HG03439 (cell line): ENCODE data around the gene DGCR6L.
"Not testable (repeated sequence)": the region's sequence is repeated elsewhere in the genome, so short reads cannot be mapped to it uniquely, and the experiment has no call there.

Source experiments
- ATAC-seq: cut with Tn5 transposase; IDR thresholded peaks from one replicate; pipeline ENCODE4 v1.9.1; 2021; ENCODE audit warnings: mild to moderate bottlenecking, moderate library complexity; ENCODE audit not compliant: unreplicated experiment

The DGCR6L gene

DNA sequence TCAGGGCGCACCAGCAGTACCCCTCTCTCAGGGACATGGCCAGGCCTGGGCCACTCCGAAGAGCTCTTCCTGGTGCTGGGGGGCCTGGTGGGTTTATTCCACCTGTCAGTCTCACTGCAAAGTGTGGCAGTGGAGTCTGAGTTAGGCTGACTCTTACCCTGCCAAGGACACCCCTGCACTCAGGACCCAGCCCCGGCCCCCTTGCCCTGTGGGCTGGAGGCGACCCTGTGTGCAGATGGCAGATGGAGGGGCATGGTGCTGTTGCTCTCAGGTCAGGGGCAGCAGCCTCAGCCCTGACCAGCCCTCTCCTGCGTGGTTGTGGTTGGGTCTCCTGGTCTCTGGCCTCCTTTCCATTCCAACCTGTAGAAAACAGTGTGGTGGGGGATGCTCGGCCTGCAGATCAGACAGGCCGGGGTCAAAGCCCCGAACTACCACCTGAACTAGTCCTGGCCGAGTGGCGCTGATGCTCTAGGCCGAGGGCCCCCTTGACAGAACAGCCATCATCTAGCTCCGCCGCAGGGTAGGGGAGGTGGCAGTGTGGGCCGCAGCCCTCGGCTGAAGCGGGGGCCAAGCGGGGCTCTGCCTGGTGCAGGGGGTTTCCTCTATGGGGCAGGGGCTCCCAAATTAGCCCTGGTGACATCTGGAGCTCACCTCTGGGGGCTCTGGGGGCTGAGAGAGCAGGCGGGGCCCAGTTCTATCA lies 41.8 kb downstream of the DGCR6L start:
- not testable (repeated sequence) for ATAC-seq

DNA sequence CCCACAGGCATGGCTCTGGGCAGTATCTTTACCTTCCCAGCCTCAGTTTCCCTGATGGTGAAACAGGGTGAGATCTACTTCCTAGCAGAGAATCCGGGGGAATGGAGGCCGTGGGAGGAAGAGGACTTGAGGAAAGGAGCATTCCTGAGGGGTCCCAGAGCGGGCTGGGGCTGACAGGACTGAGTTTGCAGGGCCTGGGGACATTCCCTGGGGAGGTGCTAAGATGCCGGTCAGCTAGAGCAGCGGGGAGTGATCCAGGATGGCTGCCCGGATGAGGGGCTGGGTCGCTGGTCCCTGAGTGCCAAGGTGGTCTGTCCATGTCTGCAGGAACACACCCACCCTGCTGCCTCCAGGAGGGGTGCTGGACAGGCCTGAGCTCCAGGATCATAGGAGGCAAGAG lies 43.4 kb downstream of the DGCR6L start:
- ATAC-seq, result no peak

DNA sequence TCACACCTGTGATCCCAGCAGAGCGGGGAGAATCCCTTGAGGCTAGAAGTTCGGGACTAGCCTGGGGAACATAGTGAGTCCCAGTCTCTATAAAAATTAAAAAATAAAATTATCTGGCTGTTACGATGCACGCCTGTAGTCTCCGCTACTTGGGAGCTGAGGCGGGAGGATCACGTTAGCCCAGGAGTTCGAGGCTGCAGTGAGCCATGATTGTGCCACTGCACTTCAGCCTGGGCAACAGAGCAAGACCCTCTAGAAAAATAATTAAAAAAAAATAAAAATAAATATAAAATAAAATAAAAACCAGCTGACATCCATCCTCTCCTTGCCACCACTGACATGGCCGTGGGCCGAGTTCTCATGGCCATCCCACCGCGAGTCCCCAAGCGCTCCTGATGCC lies 44.0 kb downstream of the DGCR6L start:
- no peak for ATAC-seq

DNA sequence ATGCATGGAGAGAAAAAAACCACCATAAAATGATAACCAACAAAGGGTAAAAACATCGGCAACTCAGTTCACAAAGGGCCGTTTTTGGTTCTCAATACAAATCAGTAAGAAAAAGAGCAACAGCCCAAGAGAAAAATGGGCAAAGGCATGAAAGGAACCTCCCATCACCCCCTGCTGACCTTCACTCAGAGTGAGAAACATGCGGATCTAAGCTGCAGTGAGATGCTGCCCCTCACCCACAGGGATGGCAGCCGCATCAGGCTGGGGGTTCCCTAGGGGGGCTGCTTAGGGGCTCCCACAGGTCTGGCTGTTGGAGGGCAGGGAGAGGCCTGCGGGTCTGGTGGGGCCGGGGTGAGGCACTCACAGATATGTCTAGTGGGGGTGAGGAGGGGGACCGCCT lies 44.5 kb downstream of the DGCR6L start:
- ATAC-seq, result not testable (repeated sequence)

DNA sequence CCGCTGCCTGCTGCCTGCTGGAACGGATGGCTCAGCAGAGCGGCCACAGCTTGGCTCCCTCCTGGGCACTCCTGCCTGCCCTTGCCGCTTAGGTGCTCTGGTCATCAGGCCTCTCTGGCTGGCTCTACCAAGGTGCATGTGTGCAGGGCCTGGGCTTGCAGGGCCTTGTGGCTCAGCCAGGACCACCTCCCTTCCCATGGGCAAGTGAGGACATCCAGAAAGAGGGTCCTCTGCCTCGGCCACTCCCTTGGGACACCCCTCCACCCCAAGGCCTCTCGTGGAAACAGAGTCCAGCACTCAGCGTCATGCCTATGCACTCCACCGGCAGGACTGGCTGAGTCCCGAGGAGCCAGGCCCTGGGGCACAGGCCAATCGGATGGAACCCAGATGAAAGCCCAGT lies 45.5 kb downstream of the DGCR6L start:
- ATAC-seq, result not testable (repeated sequence)

DNA sequence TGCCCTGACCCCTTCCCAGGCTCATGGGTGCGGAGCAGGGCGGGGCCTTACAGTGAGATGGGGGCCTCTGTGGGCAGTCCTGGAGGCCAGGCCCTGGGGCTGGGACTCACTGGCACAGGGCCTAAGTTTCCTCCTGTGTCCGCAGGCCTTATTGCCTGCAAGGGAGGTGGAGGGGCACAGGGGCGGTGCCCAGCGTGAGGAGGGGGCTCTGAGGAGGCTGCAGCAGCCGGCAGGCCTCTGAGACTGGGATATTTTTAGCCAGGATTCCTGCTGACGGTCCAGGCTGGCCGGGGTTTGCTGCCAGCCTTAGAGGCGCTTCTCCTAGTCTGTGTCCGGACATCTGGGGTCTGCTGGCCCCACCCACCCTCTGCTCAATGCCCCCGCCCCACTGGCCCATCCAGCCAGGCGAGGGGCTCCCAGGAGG lies 46.1 kb downstream of the DGCR6L start:
- ATAC-seq, result no peak

DNA sequence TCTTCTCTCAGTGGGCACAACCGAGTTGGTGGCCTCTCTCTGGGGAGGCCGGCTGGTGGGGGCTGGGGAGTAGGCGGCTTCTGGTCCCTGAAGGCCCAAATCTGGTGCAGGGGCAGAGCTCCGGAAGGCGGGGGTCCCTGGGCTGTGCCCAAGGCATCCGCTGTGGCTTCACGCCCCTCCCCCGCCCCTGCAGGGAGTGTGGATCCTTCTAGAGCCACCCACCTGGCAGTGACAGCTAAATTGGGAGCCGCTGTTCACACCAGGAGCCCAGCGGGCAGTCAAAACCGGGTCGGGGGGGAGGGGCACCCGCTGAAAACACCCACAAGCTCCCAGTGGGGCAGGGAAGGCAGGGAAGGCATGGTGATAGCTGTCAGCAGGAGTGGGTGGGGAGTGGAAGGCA lies 47.2 kb downstream of the DGCR6L start:
- ATAC-seq, result no peak

DNA sequence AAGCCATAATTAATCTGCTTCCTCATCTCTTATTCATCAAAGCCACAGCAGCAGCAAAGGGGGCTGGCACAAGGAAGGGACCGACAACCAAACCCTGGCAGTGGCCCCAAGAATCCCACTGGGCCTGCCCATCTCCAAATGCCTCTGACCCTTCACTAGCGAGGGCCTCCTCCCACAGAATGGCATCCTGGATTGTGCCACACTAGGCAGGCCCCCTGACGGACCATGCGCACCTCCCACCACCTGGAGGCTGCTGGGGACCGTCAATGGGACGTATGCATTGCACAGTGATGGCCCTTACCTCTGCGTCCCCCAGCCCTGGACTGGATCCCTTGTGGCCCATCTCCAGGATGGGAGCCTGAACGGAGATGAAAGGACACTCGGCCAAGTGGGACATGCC lies 47.7 kb downstream of the DGCR6L start:
- ATAC-seq, result no peak

DNA sequence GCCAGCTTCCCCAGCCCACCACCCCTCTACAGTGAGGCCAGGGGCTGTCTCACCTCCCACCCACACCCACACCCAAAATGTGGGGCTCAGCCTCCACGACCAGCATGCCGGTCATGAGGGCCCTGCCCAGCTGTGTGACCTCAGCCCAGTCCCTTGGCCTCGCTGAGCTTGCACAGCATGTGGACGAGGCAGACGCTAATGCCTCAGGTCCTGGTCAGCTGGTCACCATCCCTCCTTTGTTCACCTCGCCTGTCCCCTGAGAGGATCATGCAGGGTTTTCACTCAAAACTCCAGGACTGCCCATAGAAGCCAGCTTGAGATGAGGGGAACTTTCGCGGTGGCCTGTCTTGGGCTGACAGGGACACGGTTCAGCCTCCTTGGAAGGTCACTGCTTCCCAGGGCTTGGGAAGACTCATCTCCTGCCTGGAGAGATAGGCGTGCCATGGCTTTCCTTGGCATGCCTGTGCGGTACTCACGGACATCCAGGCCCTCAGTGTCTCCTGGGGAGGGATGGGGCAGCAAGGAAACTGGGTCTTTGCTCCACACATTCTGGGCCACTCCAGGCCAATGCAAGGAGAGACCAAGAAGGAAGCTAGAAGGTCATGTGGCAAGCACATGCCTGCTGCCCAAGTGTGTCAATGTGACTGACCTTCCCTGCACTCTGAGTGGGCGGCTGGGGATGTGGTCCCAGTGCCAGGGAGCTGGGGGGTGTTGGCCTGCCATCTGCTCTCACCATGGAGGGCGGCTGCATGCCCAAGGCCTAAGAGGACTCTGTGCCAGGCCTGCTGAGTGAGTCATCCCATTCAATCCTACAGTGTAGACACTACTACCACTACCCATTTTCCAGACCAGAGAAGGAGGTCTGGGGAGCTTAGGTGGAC lies 48.5 kb downstream of the DGCR6L start:
- no peak for ATAC-seq

DNA sequence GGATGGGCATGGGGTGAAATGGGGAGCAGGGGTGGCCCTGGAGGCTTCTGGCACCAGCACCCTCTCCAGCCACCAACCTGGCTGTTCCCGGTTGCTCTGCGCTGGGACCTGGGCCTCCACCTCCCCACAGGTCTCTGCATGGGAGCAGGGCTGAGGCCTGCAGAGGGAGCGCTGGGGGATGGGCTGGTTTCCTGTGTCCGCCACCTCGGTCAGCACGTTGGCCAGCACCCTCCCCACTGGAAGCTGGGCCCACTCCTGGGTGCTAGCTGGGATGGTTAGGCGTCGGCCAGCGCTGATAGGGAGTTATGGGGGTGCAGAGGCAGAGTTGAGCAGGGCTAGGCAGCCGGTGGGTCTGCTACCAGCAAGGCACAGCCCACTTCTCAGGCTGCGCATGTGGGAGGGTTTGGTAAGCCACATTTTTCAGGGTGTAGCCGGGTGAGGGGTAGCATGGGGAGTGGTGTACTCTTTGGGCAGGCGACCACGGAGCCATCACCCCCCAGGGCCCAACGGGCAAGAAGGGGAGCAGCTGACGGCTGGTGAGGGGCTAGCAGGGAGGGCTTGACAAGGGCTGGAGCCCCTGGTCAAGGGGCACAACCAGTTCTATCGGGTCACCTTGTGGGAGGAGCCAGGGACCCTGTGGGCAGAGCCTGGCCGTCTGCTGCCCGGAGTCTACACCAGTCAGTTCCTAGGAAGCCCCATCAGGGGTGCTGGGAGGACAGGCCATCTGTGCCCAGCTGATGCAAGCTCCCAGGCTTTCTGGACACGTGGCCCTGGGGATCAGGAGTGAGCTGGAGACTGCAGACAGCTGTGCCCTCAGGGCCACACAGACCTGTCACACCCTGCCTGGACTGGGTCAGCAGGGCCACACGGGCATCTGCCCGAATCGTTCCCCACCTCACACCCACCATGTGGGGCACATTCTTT lies 49.4 kb downstream of the DGCR6L start:
- ATAC-seq, result not testable (repeated sequence)

DNA sequence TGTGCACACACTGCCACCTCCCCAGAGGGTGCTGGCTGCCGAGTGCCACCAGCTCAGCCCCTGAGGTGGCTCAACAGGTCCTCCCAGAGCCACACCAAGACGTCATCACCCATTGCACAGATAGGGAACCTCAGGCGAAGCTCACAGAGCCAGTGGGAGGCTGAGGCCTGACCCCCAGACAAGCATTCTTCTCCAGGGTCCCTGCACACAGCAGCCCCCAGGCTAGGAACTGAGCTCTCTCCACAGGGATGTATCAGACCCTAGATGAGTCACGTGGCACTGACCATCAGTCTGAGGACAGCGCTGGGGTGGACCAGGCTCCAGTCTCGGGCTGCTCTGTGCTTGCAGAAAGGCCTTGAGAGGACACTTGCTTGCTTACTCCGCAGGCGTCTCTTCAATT lies 50.2 kb downstream of the DGCR6L start:
- not testable (repeated sequence) for ATAC-seq

DNA sequence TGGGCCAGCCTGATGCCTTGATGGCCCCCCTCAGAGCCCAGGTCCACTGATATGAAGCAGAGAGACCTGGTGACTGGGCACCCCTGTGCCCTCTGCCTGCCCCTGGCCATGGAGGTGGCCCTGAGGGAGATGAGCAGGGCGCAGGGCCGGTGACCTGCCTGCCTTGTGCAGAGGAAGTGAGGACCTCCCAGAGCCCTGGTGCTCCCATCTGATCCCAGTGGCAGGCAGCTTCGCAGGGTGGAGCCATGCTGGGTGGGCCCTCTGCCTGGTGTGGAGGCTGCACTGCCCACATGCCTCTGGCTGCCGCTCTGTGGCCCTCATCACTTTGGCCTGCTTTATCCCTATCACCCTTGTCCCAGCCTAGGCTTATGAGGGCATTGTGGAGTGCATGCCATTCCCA lies 50.7 kb downstream of the DGCR6L start:
- not testable (repeated sequence) for ATAC-seq

DNA sequence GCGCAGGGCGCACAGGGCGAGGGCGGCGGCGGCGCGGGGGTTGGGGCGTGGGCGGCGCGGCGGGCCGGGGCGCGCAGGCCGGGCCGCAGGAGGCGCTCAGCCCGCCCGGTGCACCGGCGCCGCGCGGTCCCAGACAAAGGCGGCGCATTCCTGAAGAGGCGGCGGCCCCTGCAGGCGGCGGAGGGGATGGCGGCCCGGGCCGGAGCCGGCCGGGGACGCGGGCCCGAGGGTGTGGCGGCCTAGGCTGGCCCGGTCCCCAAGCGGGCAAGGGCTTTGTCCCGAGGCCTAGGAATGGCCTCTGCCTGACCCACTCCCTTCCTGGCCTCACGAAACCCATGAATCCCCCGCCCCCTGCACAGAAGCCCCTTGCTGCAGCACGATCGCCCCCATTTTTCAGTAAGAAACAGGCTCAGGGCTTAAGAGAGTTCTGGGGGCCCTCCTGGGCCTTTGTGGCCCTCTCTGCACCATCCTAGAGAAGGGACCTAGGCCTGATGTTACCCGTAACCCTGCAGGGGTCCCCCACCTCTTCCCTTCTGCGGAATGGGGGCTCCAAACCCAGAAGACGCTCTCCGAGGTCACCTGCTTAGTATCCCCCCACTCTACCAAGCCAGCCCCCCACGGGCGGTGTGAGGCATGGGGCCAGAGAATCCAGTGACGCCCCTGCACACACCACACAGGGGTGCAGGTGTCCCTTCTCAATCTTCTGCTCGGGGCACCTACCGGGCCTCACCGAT lies 51.4 kb downstream of the DGCR6L start, which contains the start of gene RTN4R:
RTN4R (minus strand) TSS at position 40 of the 734 bp plus-strand sequence. CDS start 226 bp downstream, outside the sequence.
- peak; percentile 46 for ATAC-seq

DNA sequence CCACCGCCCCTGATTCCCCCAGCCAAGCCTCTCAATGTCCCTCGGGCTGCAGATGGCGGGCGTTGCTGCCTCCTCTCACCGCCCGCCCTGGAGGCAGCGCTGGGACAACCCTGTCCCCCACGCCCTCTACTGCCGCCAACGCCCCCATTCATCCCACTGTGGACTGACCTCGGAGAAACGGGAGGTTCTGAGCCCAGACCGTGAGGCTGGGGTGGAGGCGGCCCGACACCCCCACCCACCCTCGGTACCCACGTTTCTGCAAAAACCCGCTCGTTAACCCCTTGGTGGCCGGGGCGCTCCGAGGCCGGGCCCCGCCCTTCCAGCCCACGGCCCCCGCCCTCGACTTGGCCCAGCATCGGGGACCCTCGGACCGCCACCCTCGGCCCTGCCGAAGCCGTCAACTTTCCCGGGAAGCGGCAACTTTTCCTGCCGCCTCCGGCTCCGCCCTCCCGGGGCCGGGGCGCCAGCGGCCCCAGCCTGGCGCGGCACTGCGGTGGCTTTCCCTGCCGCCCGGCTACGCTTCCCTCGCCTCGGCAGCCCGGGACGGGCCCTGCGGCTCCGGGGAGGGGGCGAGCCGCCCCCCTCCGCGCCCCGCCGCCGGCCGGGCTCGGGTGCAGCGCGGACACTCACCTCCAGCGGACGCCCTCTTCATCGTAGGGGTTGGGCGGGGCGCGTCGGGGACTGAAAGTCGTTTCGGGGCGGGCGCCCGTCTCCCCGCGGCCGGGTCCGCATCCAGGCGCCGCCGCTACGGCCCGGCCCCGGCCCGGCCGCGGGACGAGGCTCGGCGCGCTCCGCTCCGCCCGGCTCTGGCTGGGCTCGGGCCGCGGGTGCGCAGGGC lies 52.2 kb downstream of the DGCR6L start:
- no peak for ATAC-seq

DNA sequence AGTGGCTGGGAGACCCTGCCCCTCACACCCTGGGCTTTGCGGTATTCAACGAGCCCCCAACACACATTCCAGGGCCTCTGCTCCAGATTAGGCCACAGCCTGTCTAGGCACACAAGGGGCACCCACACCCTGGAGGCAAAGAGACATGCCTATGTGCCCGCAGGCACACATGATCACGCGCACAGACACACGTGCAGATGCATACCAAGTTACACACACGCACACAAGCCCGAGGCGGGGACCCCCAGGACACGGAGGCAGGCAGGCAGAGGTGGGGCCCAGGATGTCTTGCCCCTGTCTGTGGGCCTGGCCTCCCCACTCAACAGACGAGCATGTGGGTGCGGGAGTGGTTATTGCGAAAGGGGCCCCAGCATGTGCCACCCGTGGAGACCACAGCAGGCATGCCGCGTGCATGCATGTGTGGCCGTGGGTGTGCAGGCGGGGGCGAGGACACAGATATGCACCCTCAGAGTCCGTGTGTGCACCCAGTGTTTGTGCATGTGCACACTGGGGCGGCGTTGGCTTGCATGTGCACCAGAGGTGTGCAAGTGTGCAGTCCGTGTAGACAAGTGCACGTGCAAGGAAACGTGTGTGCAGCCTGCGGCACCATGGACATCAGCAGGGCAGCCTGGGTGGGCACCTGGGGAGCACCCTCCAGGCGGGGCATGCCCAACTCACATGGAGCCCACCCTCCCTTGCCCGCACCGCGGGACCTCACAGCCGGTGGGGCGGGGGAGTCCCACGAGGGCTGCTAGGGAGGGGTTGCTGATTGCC lies 53.0 kb downstream of the DGCR6L start:
- not testable (repeated sequence) for ATAC-seq

DNA sequence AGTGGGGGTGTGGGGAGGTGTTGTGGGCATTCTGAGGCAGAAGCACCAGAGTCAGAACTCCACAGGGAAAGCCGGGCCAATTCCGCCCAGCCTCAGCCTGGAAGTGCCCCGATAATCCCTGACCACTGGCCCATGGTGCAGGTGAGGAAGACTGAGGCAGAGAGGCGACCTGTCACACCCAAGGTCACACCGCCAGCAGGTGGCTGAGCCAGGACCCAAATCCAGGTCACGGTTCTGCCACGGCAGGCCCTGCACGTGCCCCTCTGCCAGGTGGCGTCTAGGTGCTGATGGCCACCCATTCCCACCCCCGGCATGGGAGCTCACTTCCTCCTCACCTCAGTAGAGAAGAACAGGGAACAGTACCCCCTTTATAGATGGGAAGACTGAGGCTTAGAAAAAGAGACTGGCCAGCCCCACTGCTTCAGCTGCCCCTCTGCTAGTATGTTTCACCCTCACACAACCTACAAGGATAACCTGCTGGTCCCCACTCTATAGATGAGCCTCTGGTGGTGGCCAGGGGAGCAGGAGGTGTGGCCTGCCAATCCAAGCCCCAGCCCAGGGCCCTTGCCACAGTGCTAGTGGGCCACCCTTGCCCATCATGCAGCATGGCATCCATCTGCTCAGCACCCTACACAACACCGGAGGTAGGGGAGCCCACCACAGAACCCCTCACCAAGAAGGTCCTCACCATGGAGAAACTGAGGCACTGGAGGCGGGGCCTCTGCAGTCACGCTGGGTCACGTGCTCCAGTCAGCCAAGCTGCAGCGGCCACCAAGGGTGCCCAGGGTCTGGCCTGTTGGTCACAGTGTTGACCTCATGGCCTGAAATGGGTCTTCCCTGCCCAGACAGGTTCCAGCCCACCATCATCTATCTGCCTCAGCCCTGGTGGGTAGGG lies 53.8 kb downstream of the DGCR6L start:
- ATAC-seq, result not testable (repeated sequence)

DNA sequence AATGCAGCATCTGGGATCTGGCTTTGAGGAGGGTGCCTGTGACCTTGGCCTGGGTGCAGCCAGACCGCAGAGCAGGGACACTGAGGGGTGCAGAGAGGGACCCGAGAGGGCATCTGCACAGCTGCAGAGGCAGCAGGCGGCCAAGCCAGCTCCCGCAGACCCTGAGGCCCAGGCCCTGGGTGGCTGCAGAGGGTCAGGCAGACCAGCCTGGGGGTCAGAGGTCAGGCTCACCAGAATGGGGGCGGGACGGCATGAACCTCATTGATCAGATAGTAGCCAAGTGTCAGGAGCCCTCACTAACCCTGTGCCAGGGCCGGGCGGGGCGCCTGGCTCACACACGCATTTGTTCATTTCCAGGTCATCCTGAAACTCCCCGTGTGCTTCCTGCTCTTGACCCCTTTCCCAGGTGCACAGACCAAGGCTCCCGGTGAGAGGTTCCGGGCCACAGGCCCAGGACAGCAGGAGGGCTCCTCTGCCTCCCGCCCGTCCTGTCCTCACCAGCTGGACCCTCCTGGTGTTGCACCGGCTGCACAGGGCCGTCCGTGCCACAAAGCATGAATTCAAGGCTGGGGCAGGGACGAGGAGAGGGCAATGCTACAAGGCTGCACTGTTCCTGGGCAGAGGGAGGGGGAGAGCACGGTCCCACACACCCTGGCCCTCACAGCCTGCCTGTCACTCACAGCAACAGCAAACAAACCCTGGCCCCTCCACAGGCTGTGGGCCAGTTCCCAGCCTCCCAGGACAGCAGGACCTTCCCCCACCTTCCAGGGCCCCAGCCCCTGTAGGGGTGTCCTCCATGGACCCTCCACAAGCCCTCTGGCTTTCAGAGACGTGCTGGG lies 55.0 kb downstream of the DGCR6L start:
- ATAC-seq, result no peak
